ENCODE data around the gene TGIF1.

Gene TGIF1

GRCh38 chr18:3447895-3448837 is 1.8 kb upstream of the TGIF1 start:
- peak overlapping the region; percentile 93 to 99 (median 97) for H3K9ac ChIP-seq (ENCODE audit: low read length in 5 of 5)
- no peaks in the 10 kb centered on the region for H3K27me3 ChIP-seq (ENCODE audit: control insufficient read depth in 5 of 5, insufficient read depth in 4 of 5, low read length in 5 of 5)
- H3K4me3 ChIP-seq (ENCODE audit: low read depth in 1 of 5, low read length in 5 of 5), result peak overlapping the region; percentile 92 to 97 (median 93)
- peaks cover 1 to 54% (median 26%) of the 10 kb centered on the region in 5 donors for H3K4me1 ChIP-seq (ENCODE audit: control insufficient read depth in 5 of 5, insufficient read depth in 5 of 5, low read length in 5 of 5)
- H3K36me3 ChIP-seq (ENCODE audit: control insufficient read depth in 5 of 5, insufficient read depth in 5 of 5, low read length in 5 of 5), result no peaks in the 10 kb centered on the region
- no peaks in the 10 kb centered on the region for H3K9me3 ChIP-seq (ENCODE audit: control insufficient read depth in 5 of 5, low read length in 5 of 5)
- peak overlapping the region; percentile 100 for H3K27ac ChIP-seq (ENCODE audit: low read depth, low read length)

- H3K36me3 ChIP-seq (ENCODE audit: control insufficient read depth in 5 of 5, insufficient read depth in 5 of 5, low read length in 5 of 5), result no peaks in the 10 kb centered on the region
- peak overlapping the region; percentile 93 to 99 (median 97) for H3K9ac ChIP-seq (ENCODE audit: low read length in 5 of 5)
- peak overlapping the region; percentile 90 to 94 (median 93) for H3K4me3 ChIP-seq (ENCODE audit: low read depth in 1 of 5, low read length in 5 of 5)
- H3K27ac ChIP-seq (ENCODE audit: low read depth, low read length), result peak overlapping the region; percentile 100
- peaks cover 1 to 63% (median 33%) of the 10 kb centered on the region in 5 donors for H3K4me1 ChIP-seq (ENCODE audit: control insufficient read depth in 5 of 5, insufficient read depth in 5 of 5, low read length in 5 of 5)
- H3K27me3 ChIP-seq (ENCODE audit: control insufficient read depth in 5 of 5, insufficient read depth in 4 of 5, low read length in 5 of 5), result no peaks in the 10 kb centered on the region
- H3K9me3 ChIP-seq (ENCODE audit: control insufficient read depth in 5 of 5, low read length in 5 of 5), result no peaks in the 10 kb centered on the region
Measured at GRCh38 chr18:3448838-3449511, 997 bp upstream of the TGIF1 start.

- no peaks in the 10 kb centered on the region for H3K9me3 ChIP-seq (ENCODE audit: control insufficient read depth in 5 of 5, low read length in 5 of 5)
- no peaks in the 10 kb centered on the region for H3K27me3 ChIP-seq (ENCODE audit: control insufficient read depth in 5 of 5, insufficient read depth in 4 of 5, low read length in 5 of 5)
- no peaks in the 10 kb centered on the region for H3K36me3 ChIP-seq (ENCODE audit: control insufficient read depth in 5 of 5, insufficient read depth in 5 of 5, low read length in 5 of 5)
- peak overlapping the region; percentile 80 to 94 (median 93) for H3K4me3 ChIP-seq (ENCODE audit: low read depth in 1 of 5, low read length in 5 of 5)
- H3K4me1 ChIP-seq (ENCODE audit: control insufficient read depth in 5 of 5, insufficient read depth in 5 of 5, low read length in 5 of 5), result peaks cover 1 to 66% (median 36%) of the 10 kb centered on the region in 5 donors
- H3K27ac ChIP-seq (ENCODE audit: low read depth, low read length), result peak overlapping the region; percentile 100
- peak overlapping the region in 4 of 5 donors; percentile 88 to 98 (median 93) for H3K9ac ChIP-seq (ENCODE audit: low read length in 5 of 5)
Measured at GRCh38 chr18:3449512-3450011, 410 bp upstream of the TGIF1 start.

GRCh38 chr18:3450799-3451182 is 819 bp downstream of the TGIF1 start:
- Histone ChIP-seq H3K27ac (ENCODE audit: low read depth, low read length) (peak overlapping the region; percentile 100), H3K9me3 (ENCODE audit: control insufficient read depth in 5 of 5, low read length in 5 of 5) (no peaks in the 10 kb centered on the region), H3K4me3 (ENCODE audit: low read depth in 1 of 5, low read length in 5 of 5) (peak overlapping the region; percentile 86 to 94 (median 93)), H3K4me1 (ENCODE audit: control insufficient read depth in 5 of 5, insufficient read depth in 5 of 5, low read length in 5 of 5) (peaks cover 5 to 78% (median 45%) of the 10 kb centered on the region in 5 donors), H3K36me3 (ENCODE audit: control insufficient read depth in 5 of 5, insufficient read depth in 5 of 5, low read length in 5 of 5) (no peaks in the 10 kb centered on the region), H3K27me3 (ENCODE audit: control insufficient read depth in 5 of 5, insufficient read depth in 4 of 5, low read length in 5 of 5) (no peaks in the 10 kb centered on the region), H3K9ac (ENCODE audit: low read length in 5 of 5) (peak overlapping the region; percentile 87 to 98 (median 97))

GRCh38 chr18:3451183-3451988 is 1.4 kb downstream of the TGIF1 start:
- peak overlapping the region; percentile 100 for H3K27ac ChIP-seq (ENCODE audit: low read depth, low read length)
- peaks cover under 1 to 5% (median 3%) of the 10 kb centered on the region in 5 donors for H3K36me3 ChIP-seq (ENCODE audit: control insufficient read depth in 5 of 5, insufficient read depth in 5 of 5, low read length in 5 of 5)
- H3K9me3 ChIP-seq (ENCODE audit: control insufficient read depth in 5 of 5, low read length in 5 of 5), result no peaks in the 10 kb centered on the region
- H3K4me3 ChIP-seq (ENCODE audit: low read depth in 1 of 5, low read length in 5 of 5), result peak overlapping the region; percentile 86 to 94 (median 93)
- H3K9ac ChIP-seq (ENCODE audit: low read length in 5 of 5), result peak overlapping the region; percentile 90 to 98 (median 97)
- no peaks in the 10 kb centered on the region for H3K27me3 ChIP-seq (ENCODE audit: control insufficient read depth in 5 of 5, insufficient read depth in 4 of 5, low read length in 5 of 5)
- peaks cover 5 to 83% (median 47%) of the 10 kb centered on the region in 5 donors for H3K4me1 ChIP-seq (ENCODE audit: control insufficient read depth in 5 of 5, insufficient read depth in 5 of 5, low read length in 5 of 5)

- Histone ChIP-seq H3K27ac (ENCODE audit: low read depth, low read length) (peak overlapping the region; percentile 100), H3K4me3 (ENCODE audit: low read depth in 1 of 5, low read length in 5 of 5) (peak overlapping the region; percentile 81 to 94 (median 93)), H3K9me3 (ENCODE audit: control insufficient read depth in 5 of 5, low read length in 5 of 5) (no peaks in the 10 kb centered on the region), H3K9ac (ENCODE audit: low read length in 5 of 5) (peak overlapping the region; percentile 90 to 98 (median 97)), H3K27me3 (ENCODE audit: control insufficient read depth in 5 of 5, insufficient read depth in 4 of 5, low read length in 5 of 5) (no peaks in the 10 kb centered on the region), H3K4me1 (ENCODE audit: control insufficient read depth in 5 of 5, insufficient read depth in 5 of 5, low read length in 5 of 5) (peaks cover 5 to 76% (median 40%) of the 10 kb centered on the region in 5 donors), H3K36me3 (ENCODE audit: control insufficient read depth in 5 of 5, insufficient read depth in 5 of 5, low read length in 5 of 5) (peaks cover 8 to 12% (median 11%) of the 10 kb centered on the region in 5 donors)
Measured at GRCh38 chr18:3451989-3452749, 2.2 kb downstream of the TGIF1 start.

- Histone ChIP-seq H3K27me3 (ENCODE audit: control insufficient read depth in 5 of 5, insufficient read depth in 4 of 5, low read length in 5 of 5) (no peaks in the 10 kb centered on the region), H3K27ac (ENCODE audit: low read depth, low read length) (peak overlapping the region; percentile 100), H3K4me1 (ENCODE audit: control insufficient read depth in 5 of 5, insufficient read depth in 5 of 5, low read length in 5 of 5) (peaks cover 5 to 69% (median 34%) of the 10 kb centered on the region in 5 donors), H3K9ac (ENCODE audit: low read length in 5 of 5) (peak overlapping the region; percentile 90 to 98 (median 97)), H3K36me3 (ENCODE audit: control insufficient read depth in 5 of 5, insufficient read depth in 5 of 5, low read length in 5 of 5) (peaks cover 11 to 20% (median 18%) of the 10 kb centered on the region in 5 donors), H3K4me3 (ENCODE audit: low read depth in 1 of 5, low read length in 5 of 5) (peak overlapping the region; percentile 81 to 94 (median 93)), H3K9me3 (ENCODE audit: control insufficient read depth in 5 of 5, low read length in 5 of 5) (no peaks in the 10 kb centered on the region)
Measured at GRCh38 chr18:3452750-3453539, 3.0 kb downstream of the TGIF1 start.

GRCh38 chr18:3453540-3454364 is 3.8 kb downstream of the TGIF1 start:
- H3K9ac ChIP-seq (ENCODE audit: low read length in 5 of 5), result peak overlapping the region in 4 of 5 donors; percentile 31 to 74 (median 50)
- H3K4me1 ChIP-seq (ENCODE audit: control insufficient read depth in 5 of 5, insufficient read depth in 5 of 5, low read length in 5 of 5), result peaks cover 5 to 63% (median 34%) of the 10 kb centered on the region in 5 donors
- peaks cover 14 to 28% (median 25%) of the 10 kb centered on the region in 5 donors for H3K36me3 ChIP-seq (ENCODE audit: control insufficient read depth in 5 of 5, insufficient read depth in 5 of 5, low read length in 5 of 5)
- peak overlapping the region; percentile 81 to 94 (median 93) for H3K4me3 ChIP-seq (ENCODE audit: low read depth in 1 of 5, low read length in 5 of 5)
- H3K27ac ChIP-seq (ENCODE audit: low read depth, low read length), result peak overlapping the region; percentile 100
- H3K27me3 ChIP-seq (ENCODE audit: control insufficient read depth in 5 of 5, insufficient read depth in 4 of 5, low read length in 5 of 5), result no peaks in the 10 kb centered on the region
- H3K9me3 ChIP-seq (ENCODE audit: control insufficient read depth in 5 of 5, low read length in 5 of 5), result no peaks in the 10 kb centered on the region

All from subcutaneous abdominal adipose tissue (tissue), 5 donors.